ENCODE measurements around the gene CPLX4. TPM values are rescaled to one million over a fixed set of nuclear protein-coding genes. Genes with fewer than 3 reads are reported as not detected.
A peak's percentile ranks its signal among the peaks of the same experiment; 100 is the strongest.

The CPLX4 gene
- total and polyA plus RNA-seq, 2 of the 13 experiments (the other 11 are each of a cell fraction or from before 2014, with no cell fraction given): not detected

DNA sequence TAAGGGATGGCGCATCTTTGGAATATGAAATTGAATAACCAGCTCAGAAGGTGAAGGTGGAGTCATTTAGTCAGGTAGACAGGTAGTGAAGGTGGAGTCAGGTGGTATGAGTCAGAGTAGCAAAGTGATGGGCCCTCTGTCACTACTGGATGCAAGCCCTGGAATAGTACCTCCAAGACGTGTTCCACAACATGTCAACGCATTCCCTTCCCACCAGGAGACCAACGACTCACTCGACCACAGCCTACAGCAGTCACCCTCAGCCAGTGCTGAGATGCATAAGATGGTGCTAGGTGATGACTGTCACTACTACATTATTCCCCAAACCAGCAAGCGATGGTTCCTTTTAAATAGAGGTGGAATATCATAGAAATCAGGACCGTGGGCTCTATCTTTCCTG lies 6.8 kb downstream of the CPLX4 start (continued):
- no peak for TF ChIP-seq ZNF749 (CRISPR knock-in tag; IDR thresholded peaks at IDR 0.05; ENCODE audit: borderline replicate concordance)

DNA sequence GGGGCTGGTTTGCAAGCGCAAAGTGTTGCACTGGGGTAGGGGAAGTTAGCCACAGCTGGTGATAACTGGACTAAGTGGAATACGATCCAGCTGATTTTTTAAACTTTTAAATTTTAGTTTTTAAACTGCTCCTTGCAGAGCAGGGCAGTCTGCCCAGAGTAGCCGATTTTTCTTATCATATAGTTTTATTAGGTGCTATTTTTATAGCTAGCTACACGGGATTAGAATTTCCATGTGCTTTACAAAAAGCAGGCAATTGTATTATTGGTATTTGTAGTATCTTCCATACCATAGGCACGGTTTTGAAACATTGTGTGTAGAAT lies 9.6 kb downstream of the CPLX4 start:
- FAIRE-seq: no peak
- Histone ChIP-seq H3K4me1 (ENCODE audit: insufficient read depth, low read length) (0 out of 2 replicates have a peak, but pooled peaks cover 4% of the 10 kb centered on the region), H4K20me1 (ENCODE audit: insufficient read depth, low read length) (0 out of 2 replicates have a peak, but pooled peaks cover 3% of the 10 kb centered on the region), H3K27me3 (ENCODE audit: control insufficient read depth in 1 of 2, insufficient read depth in 2 of 2, low read length in 2 of 2) (peaks cover 3 to 46% of the 10 kb centered on the region in 2 experiments; a peak in 4 of 5 replicates), H3K9me3 (ENCODE audit: low read length) (no peaks in the 10 kb centered on the region), H3K27ac (ENCODE audit: extremely low read length, insufficient read depth, low read length) (no peak overlapping the region), H3K79me2 (ENCODE audit: insufficient read depth, low read length) (no peaks in the 10 kb centered on the region), H3K9ac (ENCODE audit: insufficient read depth, low read depth, low read length) (no peak overlapping the region), H3K36me3 (replicated peaks in 1 of 2; ENCODE audit: control insufficient read depth in 1 of 2, insufficient read depth in 2 of 2, low read length in 2 of 2) (no peaks in the 10 kb centered on the region), H3K4me2 (ENCODE audit: low read depth, low read length) (peak overlapping the region; percentile 46; the same call in 1 of the 2 replicates), H3K4me3 (replicated peaks in 1 of 3; ENCODE audit: insufficient read depth in 1 of 3, low read depth in 2 of 3, low read length in 3 of 3) (peak overlapping the region in 1 of 3 experiments; percentile 57; a peak in 1 of 6 replicates), H2AFZ (ENCODE audit: low read length) (no peak overlapping the region)
- no peak for DNase-seq (ENCODE audit: low spot score)
- ATAC-seq: no peak
- CTCF ChIA-PET (ENCODE audit: low intra/inter-chr PET ratio, low total read pairs): interaction anchor here (2.1 to 2.8 kb wide), 2 partner anchors 60 to 94 kb away, joined by 13 to 56 read pairs; no protein-coding TSS in a partner anchor
- 19% methylated on average over 5 of the region's 5 CpGs for WGBS (ENCODE audit: low lambda C conversion rate)
- in situ Hi-C loops (cut with HindIII; ENCODE audit: extremely low pct_ligation_motif_present, low pct_unique_long_range_greater_than_20kb): loop anchor here (5.0 kb wide), 1 partner anchor 93 kb away; no protein-coding TSS in a partner anchor
- TF ChIP-seq SOX6 (IDR thresholded peaks at IDR 0.05) (no peak), SOX6 (CRISPR knock-in tag; IDR thresholded peaks at IDR 0.05) (no peak), MYC (CRISPR knock-in tag; IDR thresholded peaks at IDR 0.05; ENCODE audit: borderline replicate concordance) (no peak), SAFB2 (CRISPR knock-in tag; IDR thresholded peaks at IDR 0.05; ENCODE audit: borderline replicate concordance, low read depth) (no peak), ZNF766 (CRISPR knock-in tag; IDR thresholded peaks at IDR 0.05; ENCODE audit: borderline replicate concordance) (no peak), ZNF816 (CRISPR knock-in tag; IDR thresholded peaks at IDR 0.05; ENCODE audit: borderline replicate concordance) (no peak), SMARCC2 (IDR thresholded peaks at IDR 0.05) (no peak), ZNF75D (CRISPR knock-in tag; IDR thresholded peaks at IDR 0.05; ENCODE audit: borderline replicate concordance) (no peak), ZNF598 (CRISPR knock-in tag; IDR thresholded peaks at IDR 0.05; ENCODE audit: borderline replicate concordance) (no peak), EP300 (IDR thresholded peaks at IDR 0.05; ENCODE audit: low read depth in 2 of 2, low read length in 2 of 2) (no peak), EP300 (CRISPR knock-in tag; IDR thresholded peaks at IDR 0.05; ENCODE audit: borderline replicate concordance) (no peak), THAP11 (CRISPR knock-in tag; IDR thresholded peaks at IDR 0.05) (no peak), RBM39 (IDR thresholded peaks at IDR 0.05; ENCODE audit: low read depth, low read length, poor library complexity, severe bottlenecking) (no peak), AHR (CRISPR knock-in tag; IDR thresholded peaks at IDR 0.05) (no peak), ZNF563 (CRISPR knock-in tag; IDR thresholded peaks at IDR 0.05) (no peak), ZNF10 (CRISPR knock-in tag; IDR thresholded peaks at IDR 0.05; ENCODE audit: borderline replicate concordance, low read depth) (no peak), ZFP62 (CRISPR knock-in tag; IDR thresholded peaks at IDR 0.05) (no peak)
- TF ChIP-seq, protein P1, sequence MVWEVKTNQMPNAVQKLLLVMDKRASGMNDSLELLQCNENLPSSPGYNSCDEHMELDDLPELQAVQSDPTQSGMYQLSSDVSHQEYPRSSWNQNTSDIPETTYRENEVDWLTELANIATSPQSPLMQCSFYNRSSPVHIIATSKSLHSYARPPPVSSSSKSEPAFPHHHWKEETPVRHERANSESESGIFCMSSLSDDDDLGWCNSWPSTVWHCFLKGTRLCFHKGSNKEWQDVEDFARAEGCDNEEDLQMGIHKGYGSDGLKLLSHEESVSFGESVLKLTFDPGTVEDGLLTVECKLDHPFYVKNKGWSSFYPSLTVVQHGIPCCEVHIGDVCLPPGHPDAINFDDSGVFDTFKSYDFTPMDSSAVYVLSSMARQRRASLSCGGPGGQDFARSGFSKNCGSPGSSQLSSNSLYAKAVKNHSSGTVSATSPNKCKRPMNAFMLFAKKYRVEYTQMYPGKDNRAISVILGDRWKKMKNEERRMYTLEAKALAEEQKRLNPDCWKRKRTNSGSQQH (CRISPR knock-in tag; IDR thresholded peaks at IDR 0.05; ENCODE audit: low read depth): no peak
- TF ChIP-seq, protein P2, sequence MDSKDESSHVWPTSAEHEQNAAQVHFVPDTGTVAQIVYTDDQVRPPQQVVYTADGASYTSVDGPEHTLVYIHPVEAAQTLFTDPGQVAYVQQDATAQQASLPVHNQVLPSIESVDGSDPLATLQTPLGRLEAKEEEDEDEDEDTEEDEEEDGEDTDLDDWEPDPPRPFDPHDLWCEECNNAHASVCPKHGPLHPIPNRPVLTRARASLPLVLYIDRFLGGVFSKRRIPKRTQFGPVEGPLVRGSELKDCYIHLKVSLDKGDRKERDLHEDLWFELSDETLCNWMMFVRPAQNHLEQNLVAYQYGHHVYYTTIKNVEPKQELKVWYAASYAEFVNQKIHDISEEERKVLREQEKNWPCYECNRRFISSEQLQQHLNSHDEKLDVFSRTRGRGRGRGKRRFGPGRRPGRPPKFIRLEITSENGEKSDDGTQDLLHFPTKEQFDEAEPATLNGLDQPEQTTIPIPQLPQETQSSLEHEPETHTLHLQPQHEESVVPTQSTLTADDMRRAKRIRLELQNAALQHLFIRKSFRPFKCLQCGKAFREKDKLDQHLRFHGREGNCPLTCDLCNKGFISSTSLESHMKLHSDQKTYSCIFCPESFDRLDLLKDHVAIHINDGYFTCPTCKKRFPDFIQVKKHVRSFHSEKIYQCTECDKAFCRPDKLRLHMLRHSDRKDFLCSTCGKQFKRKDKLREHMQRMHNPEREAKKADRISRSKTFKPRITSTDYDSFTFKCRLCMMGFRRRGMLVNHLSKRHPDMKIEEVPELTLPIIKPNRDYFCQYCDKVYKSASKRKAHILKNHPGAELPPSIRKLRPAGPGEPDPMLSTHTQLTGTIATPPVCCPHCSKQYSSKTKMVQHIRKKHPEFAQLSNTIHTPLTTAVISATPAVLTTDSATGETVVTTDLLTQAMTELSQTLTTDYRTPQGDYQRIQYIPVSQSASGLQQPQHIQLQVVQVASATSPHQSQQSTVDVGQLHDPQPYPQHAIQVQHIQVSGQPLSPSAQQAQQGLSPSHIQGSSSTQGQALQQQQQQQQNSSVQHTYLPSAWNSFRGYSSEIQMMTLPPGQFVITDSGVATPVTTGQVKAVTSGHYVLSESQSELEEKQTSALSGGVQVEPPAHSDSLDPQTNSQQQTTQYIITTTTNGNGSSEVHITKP (CRISPR knock-in tag; IDR thresholded peaks at IDR 0.05; ENCODE audit: low read depth): no peak
- POLR2A ChIA-PET: no interaction called here
- BruUV-seq (replicated peaks): no TSS peak
- intact Hi-C loops (cut with micrococcal nuclease; ENCODE audit: unreplicated experiment): loop anchor here (1.0 to 5.0 kb wide), 3 partner anchors 60 to 227 kb away; no protein-coding TSS in a partner anchor
